Stimulated activated CD4-positive, alpha-beta T cell treated with anti-CD3 and anti-CD28 coated beads, Interleukin-1b, Interleukin-23, amount 100 ng/mL, for 24 hours (primary cell): Measurements from ENCODE around the gene HSD11B1.

Source experiments
- DNase-seq, 4 experiments: peaks; one replicate each; pipeline ENCODE4 v3.0.0-alpha.2; 2020; ENCODE audit warnings: low read depth in 4 of 4, low spot score in 1 of 4

The HSD11B1 gene

GRCh38 chr1:209704584-209704983, at the start of gene HSD11B1:
Gene HSD11B1, plus strand, starts transcription at chr1:209704846. Its CDS starts 97 bp downstream, at chr1:209704943.
- DNase-seq: no peak

- no peak for DNase-seq
Observed at GRCh38 chr1:209655411-209656231, 49.0 kb upstream of the HSD11B1 start.

- DNase-seq: no peak
Observed at GRCh38 chr1:209657140-209657879, 47.3 kb upstream of the HSD11B1 start.

GRCh38 chr1:209657918-209658317, 46.7 kb upstream of the HSD11B1 start:
- DNase-seq: no peak

- DNase-seq: no peak
Observed at GRCh38 chr1:209659909-209660308, 44.7 kb upstream of the HSD11B1 start.

DNA sequence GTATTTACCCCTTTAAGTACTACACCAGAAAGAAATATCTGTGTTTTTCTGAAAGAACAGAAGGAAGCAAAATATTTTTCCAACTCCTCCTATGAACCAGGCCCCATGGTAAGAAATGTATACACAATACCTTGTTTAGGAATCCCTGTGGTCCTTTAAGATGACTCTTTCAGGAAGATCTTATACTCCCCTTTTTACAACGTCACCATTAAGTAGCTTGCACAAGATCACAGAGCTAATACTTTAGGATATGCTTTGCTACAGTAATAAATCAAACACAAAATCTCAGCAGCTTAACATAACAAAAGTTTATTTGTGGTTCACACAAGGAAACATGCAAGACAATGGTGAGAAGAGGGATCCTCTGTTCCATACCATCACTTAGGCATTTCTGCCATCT, 43.6 kb upstream of the HSD11B1 start:
- no peak for DNase-seq

DNA sequence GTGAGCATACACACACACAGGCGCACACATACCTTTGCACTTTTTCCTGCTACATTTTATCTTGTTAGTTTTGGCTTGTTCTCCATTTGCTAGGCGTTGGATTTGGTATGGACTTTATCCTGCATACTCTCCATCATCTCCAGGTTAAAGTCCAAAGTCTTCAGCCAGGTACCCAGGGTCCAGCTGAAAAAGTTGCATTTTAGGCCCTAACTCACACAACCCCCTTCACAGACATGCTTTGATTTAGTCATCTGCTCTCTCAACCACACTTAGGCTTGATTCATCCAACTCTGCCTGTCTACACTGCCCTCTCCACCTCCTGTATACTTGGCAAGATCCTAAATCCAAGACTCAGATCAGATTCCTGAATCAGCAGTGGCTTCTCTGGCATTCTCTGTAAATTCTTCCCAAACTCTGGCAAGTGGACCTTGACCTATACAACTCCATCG, 41.7 kb upstream of the HSD11B1 start:
- no peak for DNase-seq

DNA sequence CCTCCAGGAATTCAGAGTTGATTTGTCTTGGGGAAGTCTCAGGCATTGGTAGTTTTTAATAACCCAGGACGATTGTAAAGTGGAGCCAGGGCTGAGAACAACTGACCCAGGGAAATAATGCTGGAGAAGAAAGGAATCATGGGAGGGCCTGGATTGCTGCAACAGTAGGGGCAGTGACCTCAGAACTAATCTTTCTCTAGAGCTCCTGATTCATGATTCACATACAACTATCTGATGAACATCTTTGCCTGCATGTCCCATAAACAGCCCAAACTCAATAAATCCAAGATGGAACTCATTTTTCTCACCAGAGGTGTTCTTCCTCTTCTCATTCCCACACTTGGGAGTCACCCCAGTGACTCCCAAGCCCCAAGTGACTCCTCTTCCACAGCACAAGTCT, 37.5 kb upstream of the HSD11B1 start:
- no peak for DNase-seq

- DNase-seq: no peak
Observed at GRCh38 chr1:209667708-209668107, 36.9 kb upstream of the HSD11B1 start.

DNA sequence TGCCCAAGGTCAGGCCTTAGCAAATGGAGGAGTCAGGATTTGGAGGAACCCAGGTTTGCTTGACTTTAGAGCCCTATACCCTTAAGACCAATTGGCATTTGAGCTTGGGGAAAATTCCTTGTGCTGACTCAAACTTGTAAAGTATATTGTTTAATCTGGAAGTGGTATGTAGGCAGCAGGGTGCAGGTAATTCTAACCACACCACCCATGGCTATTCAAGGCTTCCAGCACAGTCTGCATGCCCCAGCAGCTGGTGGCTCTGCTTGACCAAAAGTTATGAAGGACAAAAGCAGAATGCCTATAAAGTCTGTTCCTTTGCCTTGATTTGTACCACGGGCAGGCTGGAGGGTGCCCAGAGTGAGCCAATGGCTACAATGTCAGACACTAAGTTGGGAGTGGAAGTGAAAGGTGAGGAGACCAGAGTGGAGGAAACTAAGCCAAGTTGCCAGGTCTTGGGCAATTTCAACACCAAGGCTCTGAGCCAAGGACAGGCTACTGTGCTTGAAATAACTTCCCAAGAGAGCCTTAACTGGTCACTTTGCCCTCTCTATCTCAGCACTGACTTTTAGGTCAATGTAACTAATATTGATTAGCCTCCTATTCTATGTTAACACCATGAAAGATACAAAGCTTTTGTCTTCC, 34.1 kb upstream of the HSD11B1 start:
- no peak for DNase-seq

GRCh38 chr1:209672705-209673630, 31.7 kb upstream of the HSD11B1 start:
- DNase-seq: no peak

DNA sequence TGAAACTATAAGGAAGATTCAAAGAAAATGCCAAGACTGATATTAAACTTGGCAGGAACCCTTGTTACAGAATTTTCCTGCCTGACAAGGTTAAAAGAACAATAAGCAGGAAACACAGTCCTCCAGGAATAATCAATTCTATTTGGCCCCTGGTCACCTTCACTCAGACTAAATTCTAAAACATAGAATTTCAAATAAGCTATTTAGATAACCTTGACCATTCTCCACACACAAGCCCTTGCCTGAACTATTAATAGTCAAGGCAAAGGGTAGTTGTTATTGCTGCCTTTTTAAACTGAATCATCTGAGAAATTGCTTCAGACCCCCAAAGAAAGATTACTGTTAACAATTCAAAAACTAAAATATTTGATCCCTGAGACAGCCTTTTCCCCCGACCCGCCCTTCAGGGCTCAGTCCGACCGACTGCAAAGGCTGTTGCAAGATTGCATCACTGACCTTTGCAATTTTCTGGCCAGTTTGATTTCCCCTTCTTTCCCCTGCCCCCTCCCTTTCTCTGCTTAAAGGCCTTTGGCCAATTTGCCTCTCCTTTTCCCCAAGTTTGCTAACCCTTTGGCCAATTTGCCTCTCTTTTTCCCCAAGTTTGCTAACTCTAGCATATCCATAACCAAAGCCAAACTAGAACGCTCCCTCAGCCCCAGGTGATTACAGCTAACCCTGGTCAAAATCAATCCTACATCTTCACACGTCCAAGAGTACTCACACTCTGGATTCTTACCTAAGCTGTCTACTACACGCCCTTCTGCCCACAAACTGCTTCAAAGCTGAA, 30.8 kb upstream of the HSD11B1 start:
- DNase-seq: no peak

- DNase-seq: peak in 1 of 4 experiments; percentile 26
Observed at GRCh38 chr1:209674957-209675564, 29.6 kb upstream of the HSD11B1 start, which contains the start of gene G0S2. Gene G0S2, plus strand, starts transcription at chr1:209675412. Its CDS starts 273 bp downstream, at chr1:209675685.

DNA sequence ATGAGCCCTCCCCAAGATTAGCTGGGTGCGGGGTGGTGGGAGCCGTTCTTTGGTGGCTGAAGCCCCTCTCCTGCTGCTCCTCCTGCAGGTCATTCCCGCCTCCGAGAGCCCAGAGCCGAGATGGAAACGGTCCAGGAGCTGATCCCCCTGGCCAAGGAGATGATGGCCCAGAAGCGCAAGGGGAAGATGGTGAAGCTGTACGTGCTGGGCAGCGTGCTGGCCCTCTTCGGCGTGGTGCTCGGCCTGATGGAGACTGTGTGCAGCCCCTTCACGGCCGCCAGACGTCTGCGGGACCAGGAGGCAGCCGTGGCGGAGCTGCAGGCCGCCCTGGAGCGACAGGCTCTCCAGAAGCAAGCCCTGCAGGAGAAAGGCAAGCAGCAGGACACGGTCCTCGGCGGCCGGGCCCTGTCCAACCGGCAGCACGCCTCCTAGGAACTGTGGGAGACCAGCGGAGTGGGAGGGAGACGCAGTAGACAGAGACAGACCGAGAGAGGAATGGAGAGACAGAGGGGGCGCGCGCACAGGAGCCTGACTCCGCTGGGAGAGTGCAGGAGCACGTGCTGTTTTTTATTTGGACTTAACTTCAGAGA, 29.0 kb upstream of the HSD11B1 start:
- DNase-seq: no peak

- DNase-seq: no peak
Observed at GRCh38 chr1:209678981-209679539, 25.6 kb upstream of the HSD11B1 start.

- no peak for DNase-seq
Observed at GRCh38 chr1:209685821-209686220, 18.8 kb upstream of the HSD11B1 start.

GRCh38 chr1:209686322-209686721, 18.3 kb upstream of the HSD11B1 start:
- no peak for DNase-seq

DNA sequence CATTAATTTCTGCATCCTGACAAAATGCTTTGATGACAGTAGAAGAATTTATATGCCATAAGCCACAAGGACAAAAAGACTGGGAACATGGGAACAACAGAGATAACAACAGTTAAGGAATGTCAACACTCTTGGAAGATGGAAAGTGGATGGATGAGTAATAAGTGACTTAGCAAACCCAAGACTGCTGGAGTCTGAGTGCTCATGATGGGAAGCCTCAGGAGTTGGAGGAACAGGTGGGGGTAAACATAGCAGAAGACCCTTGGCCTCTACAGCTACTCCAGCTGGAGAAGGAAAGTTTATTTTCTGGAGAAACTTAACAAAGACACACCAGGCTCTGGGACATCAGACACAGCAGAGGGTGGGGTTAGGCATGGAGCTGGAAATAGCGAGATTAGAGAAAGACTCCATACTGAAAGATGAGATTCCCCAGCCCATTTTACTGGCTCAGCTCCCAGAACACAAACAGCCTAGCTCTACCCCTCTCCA, 15.9 kb upstream of the HSD11B1 start:
- DNase-seq: no peak

- no peak for DNase-seq
Observed at GRCh38 chr1:209689477-209689876, 15.2 kb upstream of the HSD11B1 start.
